B cell (primary cell): ENCODE results near the gene TMEM38B. TPM values are rescaled to one million over a fixed set of nuclear protein-coding genes. Genes with fewer than 3 reads are reported as not detected.

Source experiments
- ATAC-seq: fragments of 200-7000 bp; cut with Tn5 transposase; one replicate; pipeline ENCODE4 v1.10.0; 2021; ENCODE audit warnings: low read depth, mild to moderate bottlenecking, moderate number of reproducible peaks, moderate library complexity
- CTCF ChIA-PET: fragments of 350-600 bp; sonication (Branson Sonifier 250); formaldehyde crosslinking; loops from one replicate; lab custom pipeline; 2021; ENCODE audit warnings: antibody characterized with exemption, inconsistent platforms; lab: Charles Lee
- POLR2A ChIA-PET: fragments of 350-600 bp; sonication (Branson Sonifier 250); formaldehyde crosslinking; loops from one replicate; lab custom pipeline; 2021; ENCODE audit warnings: antibody characterized with exemption; lab: Charles Lee
- DNase-seq: peaks from one replicate; pipeline ENCODE4 v3.0.0; 2013
- H2AFZ ChIP-seq: 2 replicates; pipeline ENCODE4 v1.6.1; 2012; ENCODE audit warnings: mild to moderate bottlenecking, low read depth, low read length; ENCODE audit not compliant: insufficient read depth, poor library complexity, severe bottlenecking
- H3K27ac ChIP-seq, 2 donors: 1 replicate in 1 of 2; 2 replicates in 1 of 2; pipeline ENCODE4 v1.5.1; 2012 to 2013; ENCODE audit warnings: low read length in 2 of 2, mild to moderate bottlenecking in 2 of 2, moderate library complexity in 1 of 2
- H3K27me3 ChIP-seq, 4 experiments: fragments of 200-600 bp in 1 of 4; sonication (generic) in 1 of 4; replicated peaks in 1 of 4; 1 replicate in 2 of 4; 2 replicates in 2 of 4; pipeline versions ENCODE4 v1.6.1 to v1.7.0; 2013 to 2016; ENCODE audit warnings: low read length in 3 of 4, mild to moderate bottlenecking in 2 of 4, mixed read lengths in 1 of 4, moderate library complexity in 1 of 4; ENCODE audit not compliant: insufficient read depth in 4 of 4, control insufficient read depth in 3 of 4; ENCODE audit errors: control extremely low read depth in 1 of 4
- H3K36me3 ChIP-seq, 2 experiments: replicated peaks in 1 of 2; 1 replicate in 1 of 2; 2 replicates in 1 of 2; pipeline versions ENCODE4 v1.6.1 to v1.7.1; 2013; ENCODE audit warnings: low read length in 1 of 2; ENCODE audit not compliant: insufficient read depth in 2 of 2, control insufficient read depth in 1 of 2; ENCODE audit errors: control extremely low read depth in 1 of 2, extremely low read depth in 1 of 2
- H3K4me1 ChIP-seq, 2 donors: fragments of 200-600 bp in 1 of 2; sonication (generic) in 1 of 2; 1 replicate in 1 of 2; 2 replicates in 1 of 2; pipeline versions ENCODE4 v1.5.1 to v1.6.1; 2013 to 2017; ENCODE audit warnings: low read length in 2 of 2; ENCODE audit not compliant: control insufficient read depth in 2 of 2, insufficient read depth in 2 of 2
- H3K4me2 ChIP-seq: replicated peaks from 2 replicates; pipeline ENCODE3; 2012; ENCODE audit warnings: mild to moderate bottlenecking, low read depth, low read length; ENCODE audit not compliant: poor library complexity, severe bottlenecking
- H3K4me3 ChIP-seq, 5 experiments: fragments of 200-600 bp in 1 of 5; sonication (generic) in 1 of 5; 1 replicate in 3 of 5; 2 replicates in 2 of 5; pipeline versions ENCODE4 v1.5.1 to v1.7.0; 2011 to 2016; ENCODE audit warnings: low read length in 4 of 5, mild to moderate bottlenecking in 4 of 5, low read depth in 2 of 5, control low read depth in 1 of 5, moderate library complexity in 1 of 5; ENCODE audit not compliant: insufficient read depth in 1 of 5; ENCODE audit errors: control extremely low read depth in 1 of 5, extremely low read depth in 1 of 5
- H3K79me2 ChIP-seq: fragments of 200-600 bp; sonication (generic); one replicate; pipeline ENCODE4 v1.6.0; 2016; ENCODE audit warnings: low read length; ENCODE audit not compliant: control insufficient read depth, insufficient read depth
- H3K9ac ChIP-seq: fragments of 200-600 bp; sonication (generic); 2 replicates; pipeline ENCODE4 v1.6.1; 2017; ENCODE audit warnings: mild to moderate bottlenecking, low read length, moderate library complexity
- H3K9me3 ChIP-seq, 3 donors: one replicate each; pipeline versions ENCODE4 v1.6.1 to v1.7.1; 2013; ENCODE audit warnings: low read length in 2 of 3; ENCODE audit not compliant: control insufficient read depth in 2 of 3, insufficient read depth in 1 of 3; ENCODE audit errors: control extremely low read depth in 1 of 3
- H4K20me1 ChIP-seq: 2 replicates; pipeline ENCODE4 v1.6.0; 2012; ENCODE audit warnings: mild to moderate bottlenecking, low read length; ENCODE audit not compliant: insufficient read depth, control insufficient read depth, poor library complexity, severe bottlenecking
- H3K27ac Mint-ChIP-seq: one replicate; pipeline ENCODE4 v1.8.0; 2021; ENCODE audit warnings: mixed read lengths
- H3K27me3 Mint-ChIP-seq: one replicate; pipeline ENCODE4 v1.8.0; 2021; ENCODE audit warnings: mixed read lengths
- H3K4me1 Mint-ChIP-seq: one replicate; pipeline ENCODE4 v1.8.0; 2021; ENCODE audit warnings: mixed read lengths
- H3K4me3 Mint-ChIP-seq: one replicate; pipeline ENCODE4 v1.8.0; 2021; ENCODE audit warnings: mixed read lengths
- H3K9me3 Mint-ChIP-seq: one replicate; pipeline ENCODE4 v1.8.0; 2022; ENCODE audit warnings: mixed read lengths; ENCODE audit not compliant: insufficient read depth
- EZH2 ChIP-seq: IDR thresholded peaks from 2 replicates; pipeline ENCODE4 v1.6.1; 2012; ENCODE audit warnings: borderline replicate concordance, low read depth, mild to moderate bottlenecking, moderate library complexity, low read length; ENCODE audit not compliant: insufficient read depth, poor library complexity, severe bottlenecking
- WGBS: methylation state at CpG from one replicate; pipeline ENCODE4 v1.1.5; 2013; ENCODE audit warnings: missing lambda C conversion rate; ENCODE audit not compliant: insufficient coverage; 5-methylcytosine and 5-hydroxymethylcytosine counted together
- intact Hi-C: fragments of 100-400 bp; cut with micrococcal nuclease; formaldehyde crosslinking; loops from one replicate; pipeline ENCODE4 v1.10.0; 2022
- polyA plus RNA-seq: library from polyadenylated mRNA; depleted of rRNA; stranded (reverse); fragments of >200 nt; gene quantifications from 2 replicates; pipeline ENCODE4 v1.2.3, GENCODE V29; 2012
- total RNA-seq, 2 donors: library from RNA; stranded (reverse); fragments of 120-200 nt in 1 of 2; gene quantifications; 1 replicate in 1 of 2; 2 replicates in 1 of 2; pipeline versions ENCODE4 v1.2.3 to v1.2.4, GENCODE V29; 2013 to 2022
- TF ChIP-seq, protein P1 (sequence below): fragments of 200-600 bp; IDR thresholded peaks from one replicate; pipeline ENCODE4 v1.8.0; 2022; ENCODE audit warnings: antibody characterized with exemption, mild to moderate bottlenecking

Gene TMEM38B
- total and polyA plus RNA-seq, 2 donors (not counting 1 experiment from before 2014, with no cell fraction given), result 6.4 to 29.6 TPM

DNA sequence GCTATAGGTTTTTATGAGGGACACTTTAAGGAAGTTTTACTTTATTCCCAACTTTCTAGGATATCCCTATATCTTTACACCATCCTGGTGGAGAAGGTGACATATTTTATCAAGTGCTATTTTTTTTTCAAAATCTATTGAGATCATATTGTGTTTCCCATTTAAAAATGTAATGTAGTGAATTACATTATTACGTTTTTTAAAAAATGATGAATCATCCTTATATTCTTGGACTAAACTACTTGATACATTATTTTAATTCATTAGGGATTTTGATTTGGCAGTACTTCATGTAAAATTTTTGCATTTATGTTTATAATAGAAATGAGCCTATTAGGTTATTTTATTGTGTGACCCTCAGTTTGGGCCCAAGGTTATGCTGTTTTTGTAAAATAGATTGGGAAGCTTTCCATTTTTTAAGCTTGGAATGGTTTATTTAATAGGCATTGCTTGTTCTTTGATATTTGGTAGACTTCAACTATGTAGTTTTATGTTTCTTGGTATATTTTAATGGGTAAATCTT lies 4.1 kb downstream of the TMEM38B start:
- Mint-ChIP-seq H3K27me3 (peaks cover 5% of the 10 kb centered on the region), H3K27ac (no peak overlapping the region), H3K9me3 (no peaks in the 10 kb centered on the region), H3K4me3 (no peak overlapping the region), H3K4me1 (peaks cover 33% of the 10 kb centered on the region)
- ChIA-PET POLR2A (no interaction called here), CTCF (interaction anchor here (0.7 kb wide), 1 partner anchor 89 kb away, joined by 3 read pairs; no protein-coding TSS in a partner anchor)
- H3K79me2 ChIP-seq, result peaks cover 61% of the 10 kb centered on the region
- TF ChIP-seq EZH2, result no peak
- TF ChIP-seq, protein P1, sequence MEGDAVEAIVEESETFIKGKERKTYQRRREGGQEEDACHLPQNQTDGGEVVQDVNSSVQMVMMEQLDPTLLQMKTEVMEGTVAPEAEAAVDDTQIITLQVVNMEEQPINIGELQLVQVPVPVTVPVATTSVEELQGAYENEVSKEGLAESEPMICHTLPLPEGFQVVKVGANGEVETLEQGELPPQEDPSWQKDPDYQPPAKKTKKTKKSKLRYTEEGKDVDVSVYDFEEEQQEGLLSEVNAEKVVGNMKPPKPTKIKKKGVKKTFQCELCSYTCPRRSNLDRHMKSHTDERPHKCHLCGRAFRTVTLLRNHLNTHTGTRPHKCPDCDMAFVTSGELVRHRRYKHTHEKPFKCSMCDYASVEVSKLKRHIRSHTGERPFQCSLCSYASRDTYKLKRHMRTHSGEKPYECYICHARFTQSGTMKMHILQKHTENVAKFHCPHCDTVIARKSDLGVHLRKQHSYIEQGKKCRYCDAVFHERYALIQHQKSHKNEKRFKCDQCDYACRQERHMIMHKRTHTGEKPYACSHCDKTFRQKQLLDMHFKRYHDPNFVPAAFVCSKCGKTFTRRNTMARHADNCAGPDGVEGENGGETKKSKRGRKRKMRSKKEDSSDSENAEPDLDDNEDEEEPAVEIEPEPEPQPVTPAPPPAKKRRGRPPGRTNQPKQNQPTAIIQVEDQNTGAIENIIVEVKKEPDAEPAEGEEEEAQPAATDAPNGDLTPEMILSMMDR, result no peak
- no peaks in the 10 kb centered on the region for H3K36me3 ChIP-seq
- H3K27ac ChIP-seq, result no peak overlapping the region
- ATAC-seq, result no peak
- H3K9ac ChIP-seq, result no peak overlapping the region
- WGBS, result no CpG with 5 or more reads among the region's 1 CpG
- H3K27me3 ChIP-seq, result no peaks in the 10 kb centered on the region
- H2AFZ ChIP-seq, result no peak overlapping the region
- intact Hi-C loops, result loop anchor here (10.0 kb wide), 1 partner anchor 774 kb away; the partner anchor contains the start of gene ABCA1
- peaks cover 0 to 3% (median 0%) of the 10 kb centered on the region in 3 donors for H3K9me3 ChIP-seq
- no peak overlapping the region for H3K4me2 ChIP-seq
- H3K4me3 ChIP-seq, result no peak overlapping the region
- DNase-seq, result no peak
- peaks cover 13% of the 10 kb centered on the region for H4K20me1 ChIP-seq
- H3K4me1 ChIP-seq, result peaks cover 20 to 22% of the 10 kb centered on the region in 2 donors

DNA sequence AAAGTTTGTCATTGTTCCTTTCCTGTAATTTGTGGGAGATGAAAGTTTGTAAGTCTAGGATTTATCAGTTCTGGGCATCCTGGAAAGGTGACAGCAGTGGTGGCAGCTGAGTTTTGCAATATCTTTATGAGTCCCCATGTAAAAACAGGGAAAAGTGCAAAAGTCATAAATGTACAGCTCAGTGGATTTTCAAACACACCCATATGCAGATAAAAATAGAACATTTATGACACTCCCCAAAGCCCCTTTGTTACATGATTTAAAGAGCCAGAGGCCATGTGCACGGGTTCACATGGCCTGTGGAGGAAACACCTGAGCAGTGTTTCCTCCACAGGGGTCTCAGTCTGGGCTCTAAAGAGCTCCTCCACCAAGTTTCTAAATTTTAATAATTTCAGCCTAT lies 6.3 kb downstream of the TMEM38B start:
- TF ChIP-seq, protein P1, result no peak
- TF ChIP-seq EZH2, result no peak
- no peak overlapping the region for H2AFZ ChIP-seq
- peaks cover 22% of the 10 kb centered on the region for H3K4me1 Mint-ChIP-seq
- H3K4me3 Mint-ChIP-seq, result no peak overlapping the region
- POLR2A ChIA-PET, result no interaction called here
- DNase-seq (no peak), ATAC-seq (no peak)
- H3K4me2 ChIP-seq, result peak overlapping the region; percentile 1
- no peak overlapping the region for H3K9ac ChIP-seq
- peaks cover 13% of the 10 kb centered on the region for H4K20me1 ChIP-seq
- no peaks in the 10 kb centered on the region for H3K36me3 ChIP-seq
- peaks cover 0 to 3% (median 0%) of the 10 kb centered on the region in 3 donors for H3K9me3 ChIP-seq
- H3K27ac Mint-ChIP-seq, result no peak overlapping the region
- peaks cover 61% of the 10 kb centered on the region for H3K79me2 ChIP-seq
- no peaks in the 10 kb centered on the region for H3K9me3 Mint-ChIP-seq
- WGBS, result 0% methylated on average over 1 of the region's 1 CpG
- no peak overlapping the region for H3K4me3 ChIP-seq
- intact Hi-C loops, result no loop called here
- no peak overlapping the region for H3K27ac ChIP-seq
- no peaks in the 10 kb centered on the region for H3K27me3 Mint-ChIP-seq
- no peaks in the 10 kb centered on the region for H3K27me3 ChIP-seq
- CTCF ChIA-PET, result interaction anchor here (0.9 to 1.4 kb wide), 3 partner anchors 9 to 44 kb away, joined by 3 to 4 read pairs (median 3); no protein-coding TSS in a partner anchor
- H3K4me1 ChIP-seq, result peaks cover 9 to 12% of the 10 kb centered on the region in 2 donors
